OCI-LY1 (cell line): ENCODE data around the gene BPIFB2.

Experiments used
- EZH2 ChIP-seq: fragments of 200-600 bp; sonication (generic), shearing (Covaris generic); IDR thresholded peaks from 2 replicates; pipeline ENCODE4 v1.8.0; 2017; ENCODE audit warnings: borderline replicate concordance, mixed run types, mild to moderate bottlenecking, antibody characterized with exemption, low read length, moderate library complexity, mixed read lengths
- TF ChIP-seq, protein P1 (sequence below): fragments of 200-600 bp; sonication (generic), shearing (Covaris generic); IDR thresholded peaks from 2 replicates; pipeline ENCODE4 v1.5.1; 2017; ENCODE audit warnings: mild to moderate bottlenecking, antibody characterized with exemption, low read length, moderate library complexity, mixed read lengths

DNA sequence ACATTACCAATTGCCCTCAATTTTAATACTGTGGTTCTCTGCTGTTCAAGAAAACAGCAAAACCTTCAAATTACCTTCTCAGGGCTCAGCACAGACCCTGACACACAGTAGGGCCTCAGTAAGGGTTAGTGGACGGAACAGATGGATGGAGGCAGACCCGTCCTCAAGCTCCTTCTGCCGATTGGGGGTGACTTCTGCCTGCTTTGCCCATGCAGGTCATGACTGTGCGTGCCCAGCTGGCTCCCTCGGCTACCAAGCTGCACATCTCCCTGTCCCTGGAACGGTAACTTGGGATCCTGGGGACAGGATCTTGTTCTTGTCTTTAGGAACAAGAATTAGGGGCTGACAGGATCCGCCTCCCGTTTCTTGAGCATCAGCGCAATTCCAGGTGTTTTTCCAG is 62.2 kb downstream of the BPIFB2 start:
- TF ChIP-seq, protein P1, sequence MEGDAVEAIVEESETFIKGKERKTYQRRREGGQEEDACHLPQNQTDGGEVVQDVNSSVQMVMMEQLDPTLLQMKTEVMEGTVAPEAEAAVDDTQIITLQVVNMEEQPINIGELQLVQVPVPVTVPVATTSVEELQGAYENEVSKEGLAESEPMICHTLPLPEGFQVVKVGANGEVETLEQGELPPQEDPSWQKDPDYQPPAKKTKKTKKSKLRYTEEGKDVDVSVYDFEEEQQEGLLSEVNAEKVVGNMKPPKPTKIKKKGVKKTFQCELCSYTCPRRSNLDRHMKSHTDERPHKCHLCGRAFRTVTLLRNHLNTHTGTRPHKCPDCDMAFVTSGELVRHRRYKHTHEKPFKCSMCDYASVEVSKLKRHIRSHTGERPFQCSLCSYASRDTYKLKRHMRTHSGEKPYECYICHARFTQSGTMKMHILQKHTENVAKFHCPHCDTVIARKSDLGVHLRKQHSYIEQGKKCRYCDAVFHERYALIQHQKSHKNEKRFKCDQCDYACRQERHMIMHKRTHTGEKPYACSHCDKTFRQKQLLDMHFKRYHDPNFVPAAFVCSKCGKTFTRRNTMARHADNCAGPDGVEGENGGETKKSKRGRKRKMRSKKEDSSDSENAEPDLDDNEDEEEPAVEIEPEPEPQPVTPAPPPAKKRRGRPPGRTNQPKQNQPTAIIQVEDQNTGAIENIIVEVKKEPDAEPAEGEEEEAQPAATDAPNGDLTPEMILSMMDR, result no peak
- no peak for TF ChIP-seq EZH2
